ENCODE measurements around the gene RBP5. TPM values are rescaled to one million over a fixed set of nuclear protein-coding genes. Genes with fewer than 3 reads are reported as not detected.
A peak's percentile ranks its signal among the peaks of the same experiment; 100 is the strongest.

The RBP5 gene
- total RNA-seq, 1 donor from 2014 or later: not detected

GRCh38 chr12:7146228-7146627 is 17.5 kb upstream of the RBP5 start:
- DNase-seq (ENCODE audit: low read depth, low spot score): no peak

- DNase-seq (ENCODE audit: low read depth, low spot score): no peak
Measured at GRCh38 chr12:7145671-7146070, 17.0 kb upstream of the RBP5 start.

GRCh38 chr12:7144414-7145120 is 15.9 kb upstream of the RBP5 start:
- no peak for DNase-seq (ENCODE audit: low read depth, low spot score)

DNA sequence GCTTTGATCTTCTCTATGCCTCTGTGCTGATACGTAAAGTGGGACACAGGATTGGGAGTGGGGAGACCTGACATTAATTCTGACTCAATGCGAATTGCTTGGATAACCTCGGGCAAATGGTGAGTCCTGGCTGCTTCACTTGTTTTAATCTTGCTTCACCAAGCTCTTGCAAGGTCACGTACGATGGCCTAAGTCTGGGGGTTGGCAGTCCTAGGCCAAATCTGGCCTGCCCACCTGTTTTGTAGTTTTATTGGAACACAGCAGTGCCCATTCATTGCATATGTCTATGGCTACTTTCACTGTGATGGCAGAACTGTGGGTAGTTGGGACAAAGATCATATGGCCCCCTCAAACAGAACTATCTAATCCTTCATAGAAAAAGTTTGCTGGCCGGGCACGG is 14.9 kb upstream of the RBP5 start:
- no peak for DNase-seq (ENCODE audit: low read depth, low spot score)

DNA sequence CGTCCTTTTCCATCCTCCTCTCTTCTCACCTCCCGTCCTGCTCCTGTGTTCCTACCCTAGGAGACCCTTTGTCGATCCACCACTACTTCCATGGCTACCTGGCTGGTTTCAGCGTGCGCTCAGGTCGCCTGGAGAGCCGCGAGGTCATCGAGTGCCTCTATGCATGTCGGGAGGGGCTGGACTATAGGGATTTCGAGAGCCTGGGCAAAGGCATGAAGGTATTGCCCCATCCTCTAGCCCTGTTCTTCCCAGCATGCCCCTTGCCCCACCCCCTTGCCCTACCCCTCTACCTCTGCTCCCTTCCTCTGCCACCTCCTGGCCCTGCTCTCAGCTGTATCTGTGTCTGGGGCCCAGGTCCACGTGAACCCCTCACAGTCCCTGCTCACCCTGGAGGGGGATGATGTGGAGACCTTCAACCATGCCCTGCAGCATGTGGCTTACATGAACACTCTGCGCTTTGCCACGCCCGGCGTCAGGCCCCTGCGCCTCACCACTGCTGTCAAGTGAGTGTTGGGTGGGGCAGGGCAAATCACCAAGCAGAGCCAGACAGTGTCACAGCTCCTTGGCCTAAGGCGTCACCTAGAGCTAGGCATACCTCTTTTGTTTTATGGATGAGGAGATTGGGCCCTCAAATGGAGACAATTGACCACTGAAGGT is 14.2 kb upstream of the RBP5 start:
- DNase-seq (ENCODE audit: low read depth, low spot score): no peak

DNA sequence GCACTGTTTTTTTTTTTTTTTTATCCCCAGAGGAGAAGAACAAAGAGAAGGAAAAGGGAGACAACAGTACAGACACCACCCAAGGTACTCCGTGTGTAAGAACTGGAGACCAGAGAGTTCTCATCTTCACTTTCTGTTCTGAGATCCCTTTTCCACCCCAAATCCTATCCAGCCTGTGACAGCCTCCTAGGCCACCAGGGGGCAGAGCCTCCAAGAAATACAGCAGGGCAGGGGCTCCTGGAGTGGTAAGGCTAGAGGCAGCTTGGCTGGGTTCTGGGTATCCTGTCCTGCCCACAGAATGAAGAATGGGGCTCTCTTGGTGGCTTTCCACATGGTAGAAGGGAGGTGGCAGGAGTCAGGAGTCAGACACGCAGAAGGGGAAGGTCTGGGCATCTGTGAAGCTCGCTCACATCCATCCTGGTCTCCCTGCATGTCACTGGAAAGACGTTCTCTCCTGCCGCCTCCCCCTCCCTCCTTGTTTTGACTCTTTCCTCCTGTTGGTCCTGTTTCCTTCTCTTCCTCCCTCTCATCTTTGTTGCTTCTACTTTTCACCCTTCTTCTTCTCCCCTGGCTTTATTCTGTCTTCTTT is 13.5 kb upstream of the RBP5 start:
- no peak for DNase-seq (ENCODE audit: low read depth, low spot score)

- no peak for DNase-seq (ENCODE audit: low read depth, low spot score)
Measured at GRCh38 chr12:7141351-7142005, 12.8 kb upstream of the RBP5 start.

DNA sequence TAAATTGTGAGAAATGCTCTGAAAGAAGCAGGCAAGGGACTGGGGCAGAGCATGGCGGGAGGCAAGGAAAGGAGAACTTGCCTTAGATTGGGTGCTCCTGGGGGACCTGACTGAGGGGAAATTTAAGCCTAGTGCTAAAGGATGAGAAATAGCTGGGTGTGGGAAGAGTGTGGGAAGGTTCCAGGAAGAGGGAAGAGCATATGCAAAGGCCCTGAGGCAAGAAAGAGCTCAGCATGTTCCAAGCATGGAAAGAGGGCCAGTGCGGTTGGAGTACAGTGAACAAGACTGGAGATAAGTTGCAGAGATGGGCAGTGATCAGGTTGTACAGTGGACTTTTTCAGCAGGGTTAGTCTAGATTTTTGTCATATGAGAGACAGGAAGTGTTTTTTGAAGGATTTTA is 10.5 kb upstream of the RBP5 start:
- DNase-seq (ENCODE audit: low read depth, low spot score): no peak

GRCh38 chr12:7137908-7138307 is 9.2 kb upstream of the RBP5 start:
- DNase-seq (ENCODE audit: low read depth, low spot score): no peak

DNA sequence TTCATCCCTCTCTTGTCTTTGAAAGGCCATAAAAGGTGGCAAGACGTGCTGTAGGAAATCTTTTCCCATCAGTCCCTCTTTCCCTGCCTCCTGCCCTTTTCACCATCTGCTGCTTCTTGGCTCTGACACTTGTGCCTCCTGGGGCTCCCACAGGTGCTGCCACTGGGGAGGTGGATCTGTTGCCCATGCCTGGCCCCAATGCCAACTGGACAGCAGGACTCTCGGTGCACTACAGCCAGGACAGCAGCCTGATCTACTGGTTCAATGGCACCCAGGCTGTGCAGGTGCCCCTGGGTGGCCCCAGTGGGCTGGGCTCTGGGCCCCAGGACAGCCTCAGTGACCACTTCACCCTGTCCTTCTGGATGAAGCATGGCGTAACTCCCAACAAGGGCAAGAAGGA is 8.0 kb upstream of the RBP5 start:
- no peak for DNase-seq (ENCODE audit: low read depth, low spot score)

GRCh38 chr12:7136071-7136470 is 7.4 kb upstream of the RBP5 start:
- no peak for DNase-seq (ENCODE audit: low read depth, low spot score)

GRCh38 chr12:7134396-7135166 is 5.9 kb upstream of the RBP5 start:
- DNase-seq (ENCODE audit: low read depth, low spot score): no peak

- DNase-seq (ENCODE audit: low read depth, low spot score): no peak
Measured at GRCh38 chr12:7131502-7131866, 2.8 kb upstream of the RBP5 start.

- no peak for DNase-seq (ENCODE audit: low read depth, low spot score)
Measured at GRCh38 chr12:7130701-7131501, 2.2 kb upstream of the RBP5 start.

GRCh38 chr12:7129872-7130691 is 1.4 kb upstream of the RBP5 start, which contains the start of gene CLSTN3:
Gene CLSTN3 (plus strand): TSS chr12:7130371. CDS start chr12:7130649, 278 bp downstream.
- DNase-seq (ENCODE audit: low read depth, low spot score): peak; percentile 36

DNA sequence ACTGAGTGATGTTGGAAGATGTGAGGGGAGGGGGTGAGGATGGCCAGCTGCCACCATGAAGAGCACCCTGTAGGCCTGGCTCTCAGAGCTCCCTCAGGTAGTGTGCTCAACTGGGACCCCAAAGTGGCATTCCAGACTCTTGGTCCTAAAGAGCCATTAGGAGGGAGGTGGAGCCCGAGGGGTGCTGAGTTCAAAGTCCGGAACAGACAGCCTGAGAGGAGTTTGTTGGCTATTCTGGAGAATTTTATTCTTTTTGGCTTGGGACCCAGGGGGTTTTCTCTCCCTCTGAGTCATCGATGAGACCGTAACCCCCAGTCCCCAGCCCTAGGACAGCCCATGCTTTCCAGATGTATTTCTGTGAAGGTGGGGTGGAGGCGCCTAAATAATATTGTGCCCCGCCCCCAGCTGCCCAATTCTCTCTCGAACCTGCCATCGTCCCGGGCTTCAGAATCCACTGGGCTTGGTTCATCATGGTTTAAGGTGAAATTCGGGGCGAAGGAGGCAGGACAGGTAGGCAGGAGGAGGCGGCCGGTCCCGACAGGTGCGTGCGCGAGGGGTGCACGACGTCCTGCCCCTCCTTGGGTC is 690 bp upstream of the RBP5 start:
- no peak for DNase-seq (ENCODE audit: low read depth, low spot score)

DNA sequence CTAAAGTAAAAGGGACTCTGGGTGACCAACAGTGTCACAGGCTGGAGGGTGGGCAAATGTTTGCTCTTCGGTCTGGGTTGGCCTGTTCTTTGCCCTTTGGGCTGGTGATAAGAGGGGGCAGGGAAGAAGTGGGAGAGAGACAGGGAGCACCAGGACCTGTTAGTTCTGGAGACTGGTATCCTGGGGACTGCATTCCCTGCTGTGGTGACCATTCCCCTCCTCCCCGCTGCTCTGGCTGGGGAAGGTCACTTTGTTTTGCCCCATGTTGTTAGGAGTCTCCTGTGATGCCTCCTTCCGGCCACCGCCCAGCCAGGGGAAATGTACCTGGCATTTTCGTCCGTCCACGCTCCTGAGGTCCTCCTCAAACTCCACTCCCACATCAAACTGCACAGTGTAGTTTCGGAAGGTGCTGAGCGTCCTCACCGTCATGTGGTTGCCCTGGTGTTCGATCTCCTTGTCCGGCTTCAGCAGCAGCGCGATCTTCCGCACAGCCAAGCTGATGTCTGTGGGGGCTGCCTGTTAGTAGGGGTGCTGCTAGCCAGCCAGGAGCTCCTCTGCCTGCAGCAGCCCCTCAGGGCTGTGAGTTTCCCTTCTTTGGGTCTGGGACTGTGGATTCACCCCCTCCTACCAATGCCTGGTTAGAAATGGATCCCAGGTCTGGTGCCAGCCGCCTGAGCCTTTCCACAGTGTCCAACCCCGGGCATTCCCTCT is 618 bp downstream of the RBP5 start:
- no peak for DNase-seq (ENCODE audit: low read depth, low spot score)

GRCh38 chr12:7125632-7126227 is 3.0 kb downstream of the RBP5 start:
- no peak for DNase-seq (ENCODE audit: low read depth, low spot score)
